Measurements from ENCODE around the gene GCFC2.
"Not testable (repeated sequence)": the region's sequence is repeated elsewhere in the genome, so short reads cannot be mapped to it uniquely, and the experiment has no call there.

The GCFC2 gene
- total RNA-seq: 46.7 to 75.3 reads per million in 2 experiments

GRCh38 chr2:75710577-75711253 lies at the start of gene GCFC2:
TSS of gene GCFC2 (minus strand) at chr2:75710915. CDS start at chr2:75710855, 60 bp downstream.
- peak; percentile 67 for DNase-seq (ENCODE audit: low read depth)

- no peak for DNase-seq (ENCODE audit: low read depth)
These were observed 42.1 kb upstream of the GCFC2 start for GRCh38 chr2:75752828-75753227.

GRCh38 chr2:75751824-75752468 lies 41.2 kb upstream of the GCFC2 start:
- DNase-seq (ENCODE audit: low read depth): no peak

DNA sequence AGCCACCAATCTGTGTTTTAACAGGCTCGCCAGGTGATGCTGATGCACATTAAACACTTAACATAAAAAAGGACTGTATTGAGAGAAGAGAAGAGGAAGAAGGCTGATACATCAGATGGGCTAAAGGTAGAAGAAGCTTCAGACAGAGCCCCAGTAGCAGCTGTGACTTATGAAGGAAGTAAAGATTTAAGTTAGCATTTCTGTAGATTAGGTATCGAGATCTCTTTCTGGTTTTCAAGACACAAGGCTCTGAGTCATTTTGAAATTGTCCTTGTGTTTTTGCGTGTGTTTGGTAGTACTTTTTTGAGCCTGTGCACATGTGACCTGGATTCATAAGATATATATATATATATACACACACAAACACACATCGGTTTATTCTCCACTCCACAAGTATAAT lies 40.6 kb upstream of the GCFC2 start:
- DNase-seq (ENCODE audit: low read depth): no peak

DNA sequence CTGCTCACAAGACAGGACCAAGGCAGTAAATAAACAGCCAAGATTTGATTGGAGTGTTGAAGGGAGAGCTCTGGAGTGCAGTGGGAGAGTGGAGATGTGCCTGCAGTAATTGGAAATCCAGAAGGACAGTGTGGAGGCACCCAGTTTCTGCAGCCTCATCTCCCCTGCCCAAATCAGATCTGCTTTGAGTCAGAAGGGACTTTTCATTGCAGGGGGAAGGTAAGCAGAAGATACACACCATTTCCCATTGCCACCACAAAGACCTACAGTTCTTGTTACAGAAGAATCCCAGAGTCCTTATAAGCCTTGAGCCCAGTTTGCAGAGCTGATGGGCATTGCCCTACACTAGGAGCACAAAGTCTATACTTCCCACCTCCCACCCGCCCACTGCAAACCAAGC lies 27.2 kb upstream of the GCFC2 start:
- no peak for DNase-seq (ENCODE audit: low read depth)

GRCh38 chr2:75736276-75736675 lies 25.6 kb upstream of the GCFC2 start:
- no peak for DNase-seq (ENCODE audit: low read depth)

- DNase-seq (ENCODE audit: low read depth): no peak
These were observed 19.1 kb upstream of the GCFC2 start for GRCh38 chr2:75729861-75730260.

DNA sequence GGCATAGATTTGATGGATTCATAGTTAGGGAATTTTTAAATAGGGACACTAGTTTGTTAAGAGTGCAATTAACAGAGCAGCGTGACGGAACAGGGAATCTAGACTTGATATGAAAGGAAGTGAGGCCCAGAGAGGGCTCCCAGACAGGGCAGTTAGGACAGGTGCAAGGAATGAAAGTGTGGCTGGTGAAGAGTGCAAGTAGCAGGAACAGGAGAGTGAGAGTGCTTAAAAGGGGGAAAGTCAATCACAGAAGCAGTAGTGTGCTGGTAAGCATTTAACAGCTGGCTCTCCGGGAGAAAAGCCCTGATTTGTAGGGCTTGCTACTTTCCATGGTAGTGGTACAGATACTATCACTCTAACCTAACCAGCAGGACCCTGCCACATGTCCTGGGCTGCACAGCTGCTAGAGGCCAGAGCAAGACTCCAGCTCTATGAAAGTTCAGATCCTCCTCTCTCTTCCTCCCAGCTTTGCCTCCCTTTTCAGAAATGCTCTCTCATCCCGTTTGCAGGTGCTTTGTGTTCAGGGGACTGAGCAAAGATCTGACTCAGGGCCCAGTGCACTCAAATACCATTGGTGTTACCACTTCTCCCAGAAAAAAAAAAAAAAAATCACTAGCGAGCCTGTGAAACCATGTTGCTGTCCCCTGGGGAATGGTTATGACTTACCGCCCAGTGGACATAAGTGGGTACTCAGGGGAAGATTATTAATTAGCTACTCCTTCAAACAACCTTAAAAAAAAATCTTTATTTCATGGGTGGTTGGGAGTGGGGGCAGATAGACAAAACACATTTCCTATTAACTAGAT lies 18.1 kb upstream of the GCFC2 start:
- DNase-seq (ENCODE audit: low read depth): no peak

DNA sequence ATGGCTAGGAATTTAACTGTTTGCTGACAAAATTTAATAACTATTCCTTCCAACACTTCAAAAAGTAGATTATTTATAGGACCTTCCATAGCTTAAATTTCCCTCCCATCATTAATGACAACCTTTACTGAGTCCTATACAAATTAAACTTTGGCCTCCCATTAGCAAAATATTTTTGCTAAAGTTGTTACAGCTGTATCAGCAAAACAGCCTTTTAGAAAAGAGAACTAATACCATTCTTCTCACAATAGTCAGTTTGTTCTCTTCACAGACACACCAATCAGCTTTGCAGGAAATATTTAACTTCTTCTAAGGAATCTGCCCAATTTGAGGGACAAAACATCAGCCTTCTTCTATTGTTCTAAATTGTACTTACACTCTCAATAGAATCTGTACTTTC lies 12.0 kb upstream of the GCFC2 start:
- DNase-seq (ENCODE audit: low read depth): no peak

DNA sequence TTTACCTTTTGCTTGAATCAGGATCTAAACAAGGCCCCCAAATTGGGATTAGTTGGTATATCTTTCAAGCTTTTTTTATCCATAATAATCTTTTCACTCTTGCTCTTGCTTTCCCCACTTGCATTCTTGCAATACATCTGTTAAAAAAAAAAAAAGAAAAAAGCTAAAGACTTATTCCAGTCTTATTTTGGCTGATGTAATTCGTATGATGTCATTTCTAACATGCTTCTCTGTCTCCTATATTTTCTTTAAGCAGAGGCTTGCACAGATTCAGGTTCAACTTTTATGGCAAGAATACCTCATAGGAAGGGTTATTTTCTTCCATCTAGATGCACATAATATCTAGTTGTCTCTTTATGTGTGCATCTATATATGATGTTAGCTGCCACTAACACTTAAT lies 9.8 kb upstream of the GCFC2 start:
- no peak for DNase-seq (ENCODE audit: low read depth)

- no peak for DNase-seq (ENCODE audit: low read depth)
These were observed 8.9 kb upstream of the GCFC2 start for GRCh38 chr2:75719616-75720015.

GRCh38 chr2:75716406-75716805 lies 5.7 kb upstream of the GCFC2 start:
- DNase-seq (ENCODE audit: low read depth): no peak

DNA sequence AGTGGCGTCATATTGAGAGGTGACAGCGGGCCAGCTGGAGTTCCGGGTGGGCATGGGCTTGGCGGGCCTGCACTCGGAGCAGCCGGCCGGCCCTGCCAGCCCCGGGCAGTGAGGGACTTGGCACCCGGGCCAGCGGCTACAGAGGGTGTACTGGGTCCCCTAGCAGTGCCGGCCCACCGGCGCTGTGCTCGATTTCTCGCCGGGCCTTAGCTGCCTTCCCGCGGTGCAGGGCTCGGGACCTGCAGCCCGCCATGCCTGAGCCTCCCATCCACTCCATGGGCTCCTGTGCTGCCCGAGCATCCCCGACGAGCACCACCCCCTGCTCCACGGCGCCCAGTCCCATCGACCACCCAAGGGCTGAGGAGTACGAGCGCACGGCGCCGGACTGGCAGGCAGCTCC lies 875 bp upstream of the GCFC2 start:
- DNase-seq (ENCODE audit: low read depth): not testable (repeated sequence)

DNA sequence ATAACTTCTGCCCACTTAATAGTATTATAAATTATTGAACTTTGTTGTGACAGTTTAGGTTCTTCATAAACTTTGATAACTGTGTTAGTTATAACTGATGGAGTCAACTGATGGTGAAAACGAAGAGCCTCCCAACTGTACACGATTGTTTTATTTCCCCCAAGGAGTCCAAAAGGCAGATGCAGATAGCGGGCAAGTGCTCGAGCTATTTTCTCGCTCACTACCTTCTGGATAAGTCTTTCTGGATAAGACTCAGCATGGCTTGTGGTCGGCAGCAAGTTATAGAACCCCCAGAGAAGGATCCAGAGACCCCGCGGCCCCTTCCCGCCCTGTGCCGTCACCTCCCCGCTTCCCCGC lies 517 bp downstream of the GCFC2 start:
- DNase-seq (ENCODE audit: low read depth): no peak

- no peak for DNase-seq (ENCODE audit: low read depth)
These were observed 1.4 kb downstream of the GCFC2 start for GRCh38 chr2:75709297-75709696.

GRCh38 chr2:75707901-75708300 lies 2.8 kb downstream of the GCFC2 start:
- DNase-seq (ENCODE audit: low read depth): no peak

- DNase-seq (ENCODE audit: low read depth): no peak
These were observed 4.8 kb downstream of the GCFC2 start for GRCh38 chr2:75705921-75706320.

- no peak for DNase-seq (ENCODE audit: low read depth)
These were observed 7.0 kb downstream of the GCFC2 start for GRCh38 chr2:75703589-75704287.

DNA sequence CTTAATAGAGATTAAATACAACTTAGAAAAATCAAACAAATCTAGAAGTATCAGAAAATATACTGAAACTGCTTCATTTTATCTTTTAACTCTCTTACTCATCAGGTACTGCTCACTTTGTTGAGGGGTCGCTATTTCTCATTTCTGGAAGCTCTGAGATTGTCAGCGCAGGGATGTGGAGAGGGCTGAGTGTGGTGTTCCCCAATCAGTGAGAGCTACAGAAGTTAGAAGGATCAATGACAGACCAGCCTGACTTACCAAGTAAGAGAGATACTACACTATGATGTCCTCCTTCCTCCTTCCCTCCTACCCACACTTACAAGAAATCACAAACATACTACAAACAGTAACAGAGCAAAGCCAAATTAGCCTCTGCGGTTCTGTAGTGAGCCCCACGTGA lies 8.1 kb downstream of the GCFC2 start:
- no peak for DNase-seq (ENCODE audit: low read depth)

DNA sequence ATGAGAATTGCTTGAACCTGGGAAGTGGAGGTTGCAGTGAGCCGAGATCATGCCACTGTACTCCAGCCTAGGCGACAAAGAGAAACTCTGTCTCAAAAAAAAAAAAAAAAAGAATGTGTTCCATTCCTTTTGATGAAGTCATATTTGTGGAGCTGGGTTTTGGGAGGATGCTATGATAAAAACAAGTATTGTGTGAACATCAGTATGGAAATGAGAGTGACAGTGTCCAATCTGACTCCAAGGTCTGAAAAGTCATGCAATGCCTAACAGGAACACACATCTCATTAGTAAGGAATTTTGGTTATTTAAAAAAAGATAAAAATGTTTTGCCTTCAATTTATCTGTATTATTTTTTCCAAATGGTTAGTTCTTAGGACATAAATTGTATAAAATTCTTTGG lies 11.8 kb downstream of the GCFC2 start:
- no peak for DNase-seq (ENCODE audit: low read depth)

DNA sequence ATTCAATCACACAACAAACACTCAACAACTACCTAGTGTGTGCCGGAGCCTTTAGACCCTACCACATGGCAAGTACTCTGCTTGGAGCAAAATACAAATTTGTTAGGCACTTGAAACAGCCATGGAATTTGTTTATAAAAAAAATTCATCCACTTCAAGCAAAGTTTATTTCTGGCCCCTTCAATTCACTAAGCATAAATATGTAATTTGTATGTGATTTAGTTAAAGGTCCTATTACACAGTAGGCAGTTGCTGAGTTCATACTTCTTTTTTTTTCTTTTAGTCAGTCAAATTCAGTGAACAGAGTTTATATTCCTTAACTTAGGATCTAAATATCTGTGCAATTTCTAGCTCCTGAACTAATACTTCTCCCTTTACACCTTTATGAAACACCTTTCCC lies 22.5 kb downstream of the GCFC2 start:
- no peak for DNase-seq (ENCODE audit: low read depth)

GRCh38 chr2:75683430-75683829 lies 27.3 kb downstream of the GCFC2 start:
- DNase-seq (ENCODE audit: low read depth): not testable (repeated sequence)
